ENCODE data around the gene KAT5. TPM values are rescaled to one million over a fixed set of nuclear protein-coding genes. Genes with fewer than 3 reads are reported as not detected.

KAT5 gene
- total and polyA plus RNA-seq, 2 donors (not counting 3 experiments of a cell fraction or from before 2014, with no cell fraction given) = 35.8 to 48.8 TPM

GRCh38 chr11:65718964-65719492 lies 7.0 kb downstream of the KAT5 start:
- Histone ChIP-seq H3K27ac (ENCODE audit: insufficient read depth, low read depth, low read length) (no peak overlapping the region), H3K4me1 (ENCODE audit: control insufficient read depth, extremely low read depth, insufficient read depth, low read length) (peaks cover 13% of the 10 kb centered on the region), H3K9me3 (replicated peaks; ENCODE audit: control insufficient read depth, insufficient read depth, low read length) (no peaks in the 10 kb centered on the region), H3K9me1 (replicated peaks; ENCODE audit: control insufficient read depth, extremely low read depth, insufficient read depth, low read length) (no peaks in the 10 kb centered on the region), H2AFZ (ENCODE audit: low read depth, low read length) (no peak overlapping the region), H3K4me2 (ENCODE audit: insufficient read depth, low read length) (peak overlapping the region; percentile 91), H4K20me1 (replicated peaks; ENCODE audit: control insufficient read depth, extremely low read depth, insufficient read depth, low read length) (no peaks in the 10 kb centered on the region), H3K36me3 (ENCODE audit: control insufficient read depth in 2 of 2, extremely low read depth in 1 of 2, insufficient read depth in 2 of 2, low read length in 2 of 2) (peaks cover 10 to 37% of the 10 kb centered on the region in 2 experiments), H3K27me3 (ENCODE audit: control insufficient read depth in 2 of 2, insufficient read depth in 2 of 2, low read length in 2 of 2) (no peaks in the 10 kb centered on the region), H3K9ac (replicated peaks; ENCODE audit: extremely low read depth, insufficient read depth, low read length) (no peak overlapping the region), H3K4me3 (replicated peaks in 1 of 3; ENCODE audit: insufficient read depth in 1 of 3, low read depth in 1 of 3, low read length in 3 of 3) (peak overlapping the region in 1 of 3 experiments; percentile 67), H3K79me2 (ENCODE audit: control insufficient read depth, insufficient read depth, low read length) (peaks cover 22% of the 10 kb centered on the region)
- CTCF ChIA-PET = interaction anchor here (0.8 to 2.9 kb wide), 8 partner anchors 7 to 169 kb away, joined by 4 to 25 read pairs (median 7); partner anchors contain the start of genes AP5B1, FIBP, KAT5 and RELA
- DNase-seq (ENCODE audit: low read depth, low spot score) (no peak), FAIRE-seq (no peak)
- intact Hi-C loops (cut with micrococcal nuclease) (no loop called here), dilution Hi-C loops (cut with MboI; ENCODE audit: extremely low pct_ligation_motif_present, low sequenced_read_pairs) (no loop called here)
- TF ChIP-seq EZH2 (IDR thresholded peaks at IDR 0.05; ENCODE audit: borderline replicate concordance, low read depth, low read length, severe bottlenecking) (no peak), POLR2A (IDR thresholded peaks at IDR 0.05; ENCODE audit: low read depth, low read length) (no peak), JUN (IDR thresholded peaks at IDR 0.05; ENCODE audit: borderline replicate concordance, insufficient read depth, insufficient read length, low read depth) (no peak), POLR2AphosphoS5 (IDR thresholded peaks at IDR 0.05; ENCODE audit: insufficient read depth, low read depth, low read length) (no peak), MAX (IDR thresholded peaks at IDR 0.05; ENCODE audit: insufficient read depth, insufficient read length) (no peak), CTCF (IDR thresholded peaks at IDR 0.05; ENCODE audit: extremely low read depth in 1 of 2, insufficient read depth in 1 of 2, low read depth in 1 of 2, low read length in 2 of 2) (no peak), FOS (IDR thresholded peaks at IDR 0.05; ENCODE audit: borderline replicate concordance, insufficient read depth, low read length) (no peak), GATA2 (IDR thresholded peaks at IDR 0.05; ENCODE audit: insufficient read depth, insufficient read length, low read depth, low read length) (no peak), MYC (IDR thresholded peaks at IDR 0.05; ENCODE audit: low read depth, low read length) (no peak)
- POLR2A ChIA-PET = interaction anchor here (0.5 to 0.7 kb wide), 2 partner anchors 57 to 174 kb away, joined by 3 to 5 read pairs; no protein-coding TSS in a partner anchor
- BruUV-seq (replicated peaks) = no TSS peak

Measured in endothelial cell of umbilical vein (primary cell).